Vagina (tissue), 2 donors: Measurements from ENCODE around the gene RFX1.

ENCODE experiments used
- CTCF ChIP-seq, 3 experiments: fragments of 450-650 bp in 2 of 3; fragments of 200-600 bp in 1 of 3; sonication (generic) in 1 of 3; IDR thresholded peaks; one replicate each; pipeline ENCODE4 v1.5.1; 2017 to 2019; ENCODE audit warnings: antibody characterized with exemption in 3 of 3, mild to moderate bottlenecking in 2 of 3, moderate library complexity in 2 of 3
- POLR2A ChIP-seq, 2 donors: fragments of 450-650 bp; IDR thresholded peaks; one replicate each; pipeline ENCODE4 v1.6.1; 2017; ENCODE audit warnings: antibody characterized with exemption in 2 of 2, mild to moderate bottlenecking in 2 of 2, moderate library complexity in 2 of 2
- POLR2AphosphoS5 ChIP-seq, 2 donors: sonication (generic); formaldehyde crosslinking; IDR thresholded peaks; one replicate each; pipeline ENCODE4 v1.9.0; 2017; ENCODE audit warnings: antibody characterized with exemption in 2 of 2, mild to moderate bottlenecking in 2 of 2, low read depth in 1 of 2; ENCODE audit not compliant: insufficient read depth in 1 of 2

- TF ChIP-seq CTCF (IDR thresholded peaks at IDR 0.05) (no peak), POLR2AphosphoS5 (IDR thresholded peaks at IDR 0.05; ENCODE audit: insufficient read depth in 1 of 2, low read depth in 1 of 2) (peak; percentile 83 to 92), POLR2A (IDR thresholded peaks at IDR 0.05) (peak in 1 of 2 donors; percentile 43)
Measured at GRCh38 chr19:13952154-13952930, 53.8 kb downstream of the RFX1 start, which contains the start of gene DCAF15.
